GM12892 (cell line): ENCODE measurements around the gene VMA21.

Experiments used
- POLR2A ChIP-seq: IDR thresholded peaks from 2 replicates; pipeline ENCODE4 v1.6.1; 2011; ENCODE audit warnings: low read depth, low read length, control low read depth
- POLR2AphosphoS5 ChIP-seq: IDR thresholded peaks from 2 replicates; pipeline ENCODE4 v1.6.1; 2011; ENCODE audit warnings: low read depth, low read length, control low read depth
- TAF1 ChIP-seq: IDR thresholded peaks from 2 replicates; pipeline ENCODE4 v1.6.1; 2011; ENCODE audit warnings: low read depth, mild to moderate bottlenecking, control low read depth, low read length, borderline replicate concordance

DNA sequence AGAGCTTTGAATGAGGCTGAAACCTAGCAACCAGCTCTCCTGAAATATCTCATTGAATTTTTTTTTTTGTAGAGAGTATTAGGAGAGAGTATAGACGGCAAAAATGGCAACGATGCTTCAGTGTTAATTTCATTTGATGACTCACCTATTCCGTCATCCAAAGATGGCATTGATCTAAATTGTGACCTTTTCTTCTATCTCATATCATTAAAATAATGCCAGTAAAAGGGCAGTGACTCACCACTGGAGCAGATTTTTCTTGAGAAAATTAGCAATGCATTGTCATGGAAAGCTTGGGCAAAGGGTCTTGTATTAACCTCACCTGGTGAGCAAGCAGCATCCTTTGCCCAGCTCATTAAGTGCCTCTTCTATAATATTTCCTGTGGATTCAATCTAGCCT, 19.6 kb downstream of the VMA21 start:
- TF ChIP-seq POLR2A (no peak), POLR2AphosphoS5 (no peak), TAF1 (no peak)
